Lower leg skin (tissue), 3 donors: ENCODE results near the gene CMPK2.

ENCODE experiments used
- POLR2A ChIP-seq, 2 donors: fragments of 450-650 bp; IDR thresholded peaks; one replicate each; pipeline ENCODE4 v1.6.1; 2016 to 2017; ENCODE audit warnings: antibody characterized with exemption in 2 of 2, mild to moderate bottlenecking in 1 of 2, moderate library complexity in 1 of 2
- TF ChIP-seq, protein P1 (sequence below), 3 donors: fragments of 450-650 bp; IDR thresholded peaks; one replicate each; pipeline ENCODE4 v1.5.1; 2016; ENCODE audit warnings: antibody characterized with exemption in 3 of 3, mild to moderate bottlenecking in 3 of 3, moderate library complexity in 2 of 3

DNA sequence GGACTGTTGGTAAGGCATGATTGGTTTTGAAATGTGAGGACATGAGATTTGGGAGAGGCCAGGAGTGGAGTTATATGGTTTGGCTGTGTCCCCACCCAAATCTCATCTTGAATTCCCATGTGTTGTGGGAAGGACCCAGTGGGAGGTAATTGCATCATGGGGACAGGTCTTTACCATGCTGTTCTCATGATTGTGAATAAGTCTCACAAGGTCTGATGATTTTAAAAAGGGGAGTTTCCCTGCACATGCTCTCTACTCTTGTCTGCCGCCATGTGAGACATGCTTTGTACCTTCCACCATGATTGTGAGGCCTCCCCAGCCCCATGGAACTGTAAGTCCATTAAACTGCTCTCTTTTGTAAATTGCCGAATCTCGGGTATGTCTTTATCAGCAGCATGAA, 5.4 kb downstream of the CMPK2 start:
- TF ChIP-seq POLR2A (IDR thresholded peaks at IDR 0.05), result no peak
- TF ChIP-seq, protein P1, sequence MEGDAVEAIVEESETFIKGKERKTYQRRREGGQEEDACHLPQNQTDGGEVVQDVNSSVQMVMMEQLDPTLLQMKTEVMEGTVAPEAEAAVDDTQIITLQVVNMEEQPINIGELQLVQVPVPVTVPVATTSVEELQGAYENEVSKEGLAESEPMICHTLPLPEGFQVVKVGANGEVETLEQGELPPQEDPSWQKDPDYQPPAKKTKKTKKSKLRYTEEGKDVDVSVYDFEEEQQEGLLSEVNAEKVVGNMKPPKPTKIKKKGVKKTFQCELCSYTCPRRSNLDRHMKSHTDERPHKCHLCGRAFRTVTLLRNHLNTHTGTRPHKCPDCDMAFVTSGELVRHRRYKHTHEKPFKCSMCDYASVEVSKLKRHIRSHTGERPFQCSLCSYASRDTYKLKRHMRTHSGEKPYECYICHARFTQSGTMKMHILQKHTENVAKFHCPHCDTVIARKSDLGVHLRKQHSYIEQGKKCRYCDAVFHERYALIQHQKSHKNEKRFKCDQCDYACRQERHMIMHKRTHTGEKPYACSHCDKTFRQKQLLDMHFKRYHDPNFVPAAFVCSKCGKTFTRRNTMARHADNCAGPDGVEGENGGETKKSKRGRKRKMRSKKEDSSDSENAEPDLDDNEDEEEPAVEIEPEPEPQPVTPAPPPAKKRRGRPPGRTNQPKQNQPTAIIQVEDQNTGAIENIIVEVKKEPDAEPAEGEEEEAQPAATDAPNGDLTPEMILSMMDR (IDR thresholded peaks at IDR 0.05), result no peak
